OCI-LY7 (cell line): ENCODE measurements around the gene IGFBP1. TPM values are rescaled to one million over a fixed set of nuclear protein-coding genes. Genes with fewer than 3 reads are reported as not detected.

Source experiments
- BruUV-seq: library from RNA; stranded (reverse); fragments of 400-500 nt; replicated peaks from 2 replicates; lab custom pipeline; 2021; lab: Mats Ljungman, UMichigan
- CTCF ChIA-PET: fragments of 300-600 bp; sonication (Branson Sonifier 250); formaldehyde crosslinking; loops from one replicate; lab custom pipeline; 2022; ENCODE audit warnings: antibody characterized with exemption; ENCODE audit not compliant: unreplicated experiment; lab: Charles Lee
- POLR2A ChIA-PET: fragments of 300-600 bp; sonication (Branson Sonifier 250); formaldehyde crosslinking; loops from one replicate; lab custom pipeline; 2022; ENCODE audit warnings: antibody characterized with exemption; lab: Charles Lee
- DNase-seq: peaks from one replicate; pipeline ENCODE4 v3.0.0-alpha.2; 2015; ENCODE audit warnings: low spot score
- H2AFZ ChIP-seq: fragments of 200-600 bp; sonication (generic), shearing (Covaris generic); 2 replicates; pipeline ENCODE4 v1.6.1; 2014; ENCODE audit warnings: mild to moderate bottlenecking, antibody characterized with exemption, low read length, moderate library complexity
- H3K27ac ChIP-seq: fragments of 200-600 bp; sonication (generic); 2 replicates; pipeline ENCODE4 v1.5.1; 2014; ENCODE audit warnings: mixed run types, low read depth, mild to moderate bottlenecking, moderate library complexity, low read length, inconsistent platforms; ENCODE audit not compliant: poor library complexity, severe bottlenecking
- H3K36me3 ChIP-seq: fragments of 200-600 bp; sonication (generic); 2 replicates; pipeline ENCODE4 v1.6.1; 2014; ENCODE audit warnings: mild to moderate bottlenecking, antibody characterized with exemption, low read length, moderate library complexity, mixed read lengths; ENCODE audit not compliant: insufficient read depth
- H3K4me1 ChIP-seq: fragments of 200-600 bp; sonication (generic); 2 replicates; pipeline ENCODE4 v1.5.1; 2014; ENCODE audit warnings: mild to moderate bottlenecking, low read length; ENCODE audit not compliant: insufficient read depth, poor library complexity, severe bottlenecking
- H3K4me2 ChIP-seq: fragments of 200-600 bp; sonication (generic); 2 replicates; pipeline ENCODE4 v1.6.1; 2014; ENCODE audit warnings: mild to moderate bottlenecking, low read length
- H3K4me3 ChIP-seq: fragments of 200-600 bp; sonication (generic); 2 replicates; pipeline ENCODE4 v1.5.1; 2014; ENCODE audit warnings: mild to moderate bottlenecking, low read depth, low read length; ENCODE audit not compliant: poor library complexity, severe bottlenecking
- H3K79me2 ChIP-seq: fragments of 200-600 bp; sonication (generic); 2 replicates; pipeline ENCODE4 v1.6.1; 2016; ENCODE audit warnings: low read depth, mild to moderate bottlenecking, low read length, moderate library complexity, mixed read lengths; ENCODE audit not compliant: insufficient read depth
- H3K9me2 ChIP-seq: fragments of 200-600 bp; sonication (generic); 2 replicates; pipeline ENCODE4 v1.6.1; 2016; ENCODE audit warnings: mild to moderate bottlenecking, low read length, mixed read lengths; ENCODE audit not compliant: insufficient read depth
- H3K9me3 ChIP-seq: fragments of 200-600 bp; sonication (generic); 2 replicates; pipeline ENCODE4 v1.6.1; 2014; ENCODE audit warnings: mild to moderate bottlenecking, mixed run types, low read length, mixed read lengths
- H4K20me1 ChIP-seq: fragments of 200-600 bp; sonication (generic); 2 replicates; pipeline ENCODE4 v1.6.1; 2014; ENCODE audit warnings: mild to moderate bottlenecking, antibody characterized with exemption, low read length, moderate library complexity, mixed read lengths; ENCODE audit not compliant: insufficient read depth
- EZH2phosphoT487 ChIP-seq: fragments of 200-600 bp; sonication (generic); IDR thresholded peaks from 2 replicates; pipeline ENCODE4 v1.6.1; 2018; ENCODE audit warnings: low read depth, borderline replicate concordance, mild to moderate bottlenecking, mixed run types, antibody characterized with exemption, low read length, moderate library complexity, mixed read lengths
- intact Hi-C: fragments of 100-400 bp; cut with micrococcal nuclease; formaldehyde crosslinking; loops from one replicate; pipeline ENCODE4 v1.10.0; 2022; ENCODE audit not compliant: unreplicated experiment
- total RNA-seq, 2 experiments: library from RNA; depleted of rRNA in 1 of 2; stranded (reverse); fragments of >200 nt in 1 of 2; shearing (Covaris generic) in 1 of 2; gene quantifications; 2 replicates each; pipeline ENCODE4 v1.2.3, GENCODE V29; 2014 to 2022
- TF ChIP-seq, protein P1 (sequence below): fragments of 200-600 bp; sonication (generic); conservative IDR thresholded peaks from 2 replicates; pipeline ENCODE4 v1.5.1; 2014; ENCODE audit warnings: mild to moderate bottlenecking, antibody characterized with exemption, low read length, moderate library complexity, mixed read lengths

IGFBP1 gene
- total RNA-seq, 2 experiments from 2014 or later: not detected

DNA sequence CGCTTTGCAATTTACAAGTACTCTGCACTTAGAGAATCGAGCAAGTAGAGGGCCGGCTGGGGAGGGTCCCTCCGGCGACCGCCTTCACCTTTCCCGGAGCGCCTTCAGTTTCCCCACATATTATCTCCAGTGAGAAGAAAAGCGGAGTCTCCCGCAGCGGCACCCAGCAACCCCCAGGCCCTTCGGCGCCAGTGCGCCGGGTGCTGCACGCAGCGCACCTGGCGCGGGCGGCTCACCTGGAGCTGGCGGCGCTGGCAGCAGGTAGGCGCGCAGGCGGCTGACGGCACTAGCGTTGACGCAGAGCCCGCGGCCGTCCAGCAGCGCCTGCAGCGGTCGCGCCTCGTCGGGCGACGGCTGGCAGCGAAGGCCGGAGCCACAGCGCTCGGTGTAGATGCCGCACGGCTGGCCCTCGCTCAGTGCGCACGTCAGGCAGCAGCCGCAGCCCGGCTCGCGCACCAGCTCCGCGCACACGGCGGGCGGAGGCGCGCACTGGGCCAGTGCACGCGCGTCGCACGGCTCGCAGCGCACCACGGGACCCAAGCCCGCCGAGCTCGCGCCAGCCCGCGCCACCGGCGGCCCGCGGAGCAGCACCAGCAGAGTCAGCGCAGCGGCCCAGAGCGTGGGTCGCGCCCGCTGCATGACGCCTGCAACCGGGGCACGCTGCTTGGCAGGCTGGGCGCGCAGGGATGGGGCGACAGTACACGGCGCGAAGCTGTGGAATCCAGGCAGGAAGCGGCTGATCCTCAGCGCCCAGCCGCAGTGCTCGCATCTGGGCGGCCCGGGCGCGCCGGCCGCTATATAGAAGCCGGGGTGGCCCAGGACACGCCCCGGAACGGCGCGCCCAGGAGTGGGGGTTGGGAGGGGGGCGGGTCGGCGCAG lies 32.5 kb downstream of the IGFBP1 start, which contains the start of gene IGFBP3:
IGFBP3 (minus strand) TSS at position 771 of the 879 bp plus-strand sequence; CDS start at position 639, 132 bp downstream.
- Histone ChIP-seq H4K20me1 (no peaks in the 10 kb centered on the region), H3K9me3 (no peaks in the 10 kb centered on the region), H3K4me1 (peaks cover 4% of the 10 kb centered on the region), H3K79me2 (no peaks in the 10 kb centered on the region), H3K27ac (no peak within 1 kb of the TSS), H3K4me2 (no peak within 1 kb of the TSS), H2AFZ (no peak within 1 kb of the TSS), H3K4me3 (no peak within 1 kb of the TSS), H3K36me3 (no peaks in the 10 kb centered on the region), H3K9me2 (no peaks in the 10 kb centered on the region)
- ChIA-PET CTCF (no interaction called here), POLR2A (no interaction called here)
- no peak for DNase-seq
- BruUV-seq: no TSS peak
- intact Hi-C loops: loop anchor here (10.0 kb wide), 2 partner anchors 434 to 1314 kb away; no protein-coding TSS in a partner anchor
- TF ChIP-seq EZH2phosphoT487: no peak
- TF ChIP-seq, protein P1, sequence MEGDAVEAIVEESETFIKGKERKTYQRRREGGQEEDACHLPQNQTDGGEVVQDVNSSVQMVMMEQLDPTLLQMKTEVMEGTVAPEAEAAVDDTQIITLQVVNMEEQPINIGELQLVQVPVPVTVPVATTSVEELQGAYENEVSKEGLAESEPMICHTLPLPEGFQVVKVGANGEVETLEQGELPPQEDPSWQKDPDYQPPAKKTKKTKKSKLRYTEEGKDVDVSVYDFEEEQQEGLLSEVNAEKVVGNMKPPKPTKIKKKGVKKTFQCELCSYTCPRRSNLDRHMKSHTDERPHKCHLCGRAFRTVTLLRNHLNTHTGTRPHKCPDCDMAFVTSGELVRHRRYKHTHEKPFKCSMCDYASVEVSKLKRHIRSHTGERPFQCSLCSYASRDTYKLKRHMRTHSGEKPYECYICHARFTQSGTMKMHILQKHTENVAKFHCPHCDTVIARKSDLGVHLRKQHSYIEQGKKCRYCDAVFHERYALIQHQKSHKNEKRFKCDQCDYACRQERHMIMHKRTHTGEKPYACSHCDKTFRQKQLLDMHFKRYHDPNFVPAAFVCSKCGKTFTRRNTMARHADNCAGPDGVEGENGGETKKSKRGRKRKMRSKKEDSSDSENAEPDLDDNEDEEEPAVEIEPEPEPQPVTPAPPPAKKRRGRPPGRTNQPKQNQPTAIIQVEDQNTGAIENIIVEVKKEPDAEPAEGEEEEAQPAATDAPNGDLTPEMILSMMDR: no peak

DNA sequence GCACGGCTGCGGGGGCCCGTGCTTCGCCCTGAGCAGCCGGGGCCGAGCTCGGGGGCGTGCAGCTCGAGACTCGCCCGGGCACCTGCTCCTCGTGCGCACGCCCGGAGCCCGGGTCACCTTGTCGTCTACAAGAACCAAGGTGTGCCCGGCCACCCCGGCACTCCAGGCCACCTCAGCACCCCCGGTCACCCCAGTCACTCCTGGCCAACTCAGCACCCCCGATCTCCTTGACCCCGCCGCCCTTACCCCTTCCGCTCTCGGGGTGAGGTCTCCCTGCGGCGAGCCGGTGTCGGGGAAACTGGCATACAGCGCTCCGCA lies 33.1 kb downstream of the IGFBP1 start:
- no peak overlapping the region for H3K4me3 ChIP-seq
- no peaks in the 10 kb centered on the region for H3K9me2 ChIP-seq
- POLR2A ChIA-PET: no interaction called here
- no peaks in the 10 kb centered on the region for H3K79me2 ChIP-seq
- no peak overlapping the region for H3K4me2 ChIP-seq
- CTCF ChIA-PET: no interaction called here
- no TSS peak for BruUV-seq
- H2AFZ ChIP-seq: no peak overlapping the region
- no peaks in the 10 kb centered on the region for H4K20me1 ChIP-seq
- intact Hi-C loops: loop anchor here (10.0 kb wide), 2 partner anchors 433 to 1313 kb away; no protein-coding TSS in a partner anchor
- DNase-seq: no peak
- no peaks in the 10 kb centered on the region for H3K36me3 ChIP-seq
- H3K9me3 ChIP-seq: no peaks in the 10 kb centered on the region
- no peak overlapping the region for H3K27ac ChIP-seq
- H3K4me1 ChIP-seq: peaks cover 4% of the 10 kb centered on the region
- TF ChIP-seq EZH2phosphoT487: no peak
- TF ChIP-seq, protein P1: no peak
